PC-3 (cell line): ENCODE results near the gene ABCA2. TPM values are rescaled to one million over a fixed set of nuclear protein-coding genes. Genes with fewer than 3 reads are reported as not detected.

Source experiments
- ATAC-seq: fragments of 200-7000 bp; cut with Tn5 transposase; 2 replicates; pipeline ENCODE4 v1.9.1; 2020; ENCODE audit warnings: mild to moderate bottlenecking, moderate library complexity
- BruUV-seq: library from RNA; stranded (reverse); fragments of 400-500 nt; replicated peaks from 2 replicates; lab custom pipeline; 2021; lab: Mats Ljungman, UMichigan
- CTCF ChIA-PET: fragments of 300-600 bp; sonication (Branson Sonifier 250); formaldehyde crosslinking; loops from one replicate; lab custom pipeline; 2022; ENCODE audit warnings: antibody characterized with exemption; lab: Charles Lee
- POLR2A ChIA-PET: fragments of 300-600 bp; sonication (Branson Sonifier 250); formaldehyde crosslinking; loops from one replicate; lab custom pipeline; 2022; ENCODE audit warnings: antibody characterized with exemption; ENCODE audit not compliant: unreplicated experiment; lab: Charles Lee
- DNase-seq: peaks from one replicate; pipeline ENCODE4 v3.0.0-alpha.2; 2015
- H2AFZ ChIP-seq: fragments of 300-600 bp; sonication (generic); 2 replicates; pipeline ENCODE4 v1.6.0; 2016; ENCODE audit warnings: antibody characterized with exemption, low read length
- H3F3A ChIP-seq: fragments of 300-600 bp; sonication (generic); one replicate; pipeline ENCODE4 v1.6.0; 2017; ENCODE audit warnings: antibody characterized with exemption, low read length, control low read depth, mild to moderate bottlenecking; ENCODE audit not compliant: unreplicated experiment
- H3K27ac ChIP-seq: fragments of 300-600 bp; sonication (generic); 2 replicates; pipeline ENCODE4 v1.5.1; 2016; ENCODE audit warnings: mild to moderate bottlenecking, low read length
- H3K27me3 ChIP-seq: fragments of 300-600 bp; sonication (generic); 2 replicates; pipeline ENCODE4 v1.6.1; 2016; ENCODE audit warnings: low read length, mixed read lengths
- H3K36me3 ChIP-seq: fragments of 300-600 bp; sonication (generic); 2 replicates; pipeline ENCODE4 v1.6.1; 2016; ENCODE audit warnings: low read depth, mixed run types, low read length, mixed read lengths
- H3K4me1 ChIP-seq: fragments of 300-600 bp; sonication (generic); 2 replicates; pipeline ENCODE4 v1.5.1; 2016; ENCODE audit warnings: low read length; ENCODE audit not compliant: insufficient read depth
- H3K4me2 ChIP-seq: fragments of 300-600 bp; sonication (generic); 2 replicates; pipeline ENCODE4 v1.6.0; 2016; ENCODE audit warnings: low read length
- H3K4me3 ChIP-seq: fragments of 300-600 bp; sonication (generic); 2 replicates; pipeline ENCODE4 v1.5.1; 2016; ENCODE audit warnings: mild to moderate bottlenecking, low read length, mixed read lengths
- H3K79me2 ChIP-seq: fragments of 300-600 bp; sonication (generic); 2 replicates; pipeline ENCODE4 v1.6.1; 2017; ENCODE audit warnings: low read length, mixed read lengths
- H3K9ac ChIP-seq: fragments of 300-600 bp; sonication (generic); 2 replicates; pipeline ENCODE4 v1.6.0; 2016; ENCODE audit warnings: mild to moderate bottlenecking, low read length
- H3K9me2 ChIP-seq: fragments of 300-600 bp; sonication (generic); replicated peaks from 2 replicates; pipeline ENCODE4 v1.6.1; 2016; ENCODE audit warnings: mixed run types, low read length, mixed read lengths
- H3K9me3 ChIP-seq: fragments of 300-600 bp; sonication (generic); 2 replicates; pipeline ENCODE4 v1.6.1; 2016; ENCODE audit warnings: low read length, mixed read lengths
- H4K20me1 ChIP-seq: fragments of 300-600 bp; sonication (generic); 2 replicates; pipeline ENCODE4 v1.6.1; 2016; ENCODE audit warnings: low read length, mixed read lengths
- EZH2 ChIP-seq: fragments of 300-600 bp; sonication (generic); IDR thresholded peaks from one replicate; pipeline ENCODE4 v1.6.1; 2017; ENCODE audit warnings: antibody characterized with exemption, mild to moderate bottlenecking, low read length; ENCODE audit not compliant: unreplicated experiment
- EZH2phosphoT487 ChIP-seq: fragments of 300-600 bp; sonication (generic); IDR thresholded peaks from 2 replicates; pipeline ENCODE4 v1.6.1; 2018; ENCODE audit warnings: mild to moderate bottlenecking, antibody characterized with exemption, low read length, borderline replicate concordance
- intact Hi-C: fragments of 100-400 bp; cut with micrococcal nuclease; formaldehyde crosslinking; loops from 2 replicates; pipeline ENCODE4 v1.9.0; 2023
- total RNA-seq: library from RNA; depleted of rRNA; stranded (reverse); fragments of >200 nt; gene quantifications from 2 replicates; pipeline ENCODE4 v1.2.3, GENCODE V29; 2014
- TF ChIP-seq, protein P1 (sequence below): fragments of 300-600 bp; sonication (generic); conservative IDR thresholded peaks from 2 replicates; pipeline ENCODE4 v1.5.1; 2017; ENCODE audit warnings: antibody characterized with exemption, low read depth, mild to moderate bottlenecking, low read length

ABCA2 gene
- total RNA-seq, 1 experiment from 2014 or later: 31.5 TPM

DNA sequence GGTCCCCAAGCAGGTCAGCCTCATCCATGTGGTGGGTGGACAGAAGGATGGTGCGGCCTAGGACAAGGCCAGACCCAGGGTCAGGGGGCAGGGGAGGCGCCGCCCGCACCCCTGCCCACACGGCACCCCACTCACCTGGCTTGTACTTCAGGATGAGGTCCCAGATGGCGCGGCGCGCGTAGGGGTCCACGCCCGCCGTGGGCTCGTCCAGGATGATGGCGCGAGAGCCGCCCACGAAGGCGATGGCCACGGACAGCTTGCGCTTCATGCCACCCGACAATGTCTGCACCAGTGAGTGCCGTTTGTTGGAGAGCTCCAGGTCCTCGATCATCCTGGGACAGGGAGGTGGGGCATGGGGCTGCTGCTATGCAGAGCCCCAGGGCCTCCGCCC, 12.5 kb downstream of the ABCA2 start:
- no peaks in the 10 kb centered on the region for H3K9me2 ChIP-seq
- TF ChIP-seq, protein P1, sequence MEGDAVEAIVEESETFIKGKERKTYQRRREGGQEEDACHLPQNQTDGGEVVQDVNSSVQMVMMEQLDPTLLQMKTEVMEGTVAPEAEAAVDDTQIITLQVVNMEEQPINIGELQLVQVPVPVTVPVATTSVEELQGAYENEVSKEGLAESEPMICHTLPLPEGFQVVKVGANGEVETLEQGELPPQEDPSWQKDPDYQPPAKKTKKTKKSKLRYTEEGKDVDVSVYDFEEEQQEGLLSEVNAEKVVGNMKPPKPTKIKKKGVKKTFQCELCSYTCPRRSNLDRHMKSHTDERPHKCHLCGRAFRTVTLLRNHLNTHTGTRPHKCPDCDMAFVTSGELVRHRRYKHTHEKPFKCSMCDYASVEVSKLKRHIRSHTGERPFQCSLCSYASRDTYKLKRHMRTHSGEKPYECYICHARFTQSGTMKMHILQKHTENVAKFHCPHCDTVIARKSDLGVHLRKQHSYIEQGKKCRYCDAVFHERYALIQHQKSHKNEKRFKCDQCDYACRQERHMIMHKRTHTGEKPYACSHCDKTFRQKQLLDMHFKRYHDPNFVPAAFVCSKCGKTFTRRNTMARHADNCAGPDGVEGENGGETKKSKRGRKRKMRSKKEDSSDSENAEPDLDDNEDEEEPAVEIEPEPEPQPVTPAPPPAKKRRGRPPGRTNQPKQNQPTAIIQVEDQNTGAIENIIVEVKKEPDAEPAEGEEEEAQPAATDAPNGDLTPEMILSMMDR: no peak
- DNase-seq (no peak), ATAC-seq (no peak)
- H3K4me2 ChIP-seq: no peak overlapping the region
- no peaks in the 10 kb centered on the region for H3K79me2 ChIP-seq
- no peak overlapping the region for H2AFZ ChIP-seq
- intact Hi-C loops: no loop called here
- no peaks in the 10 kb centered on the region for H3K9me3 ChIP-seq
- no peaks in the 10 kb centered on the region for H3K36me3 ChIP-seq
- H3K4me1 ChIP-seq: no peaks in the 10 kb centered on the region
- no peaks in the 10 kb centered on the region for H3K27me3 ChIP-seq
- POLR2A ChIA-PET: no interaction called here
- no peak overlapping the region for H3K9ac ChIP-seq
- CTCF ChIA-PET: no interaction called here
- H4K20me1 ChIP-seq: no peaks in the 10 kb centered on the region
- TSS peak; percentile 20 for BruUV-seq
- no peak overlapping the region for H3K27ac ChIP-seq
- no peak overlapping the region for H3K4me3 ChIP-seq
- H3F3A ChIP-seq: no peaks in the 10 kb centered on the region

DNA sequence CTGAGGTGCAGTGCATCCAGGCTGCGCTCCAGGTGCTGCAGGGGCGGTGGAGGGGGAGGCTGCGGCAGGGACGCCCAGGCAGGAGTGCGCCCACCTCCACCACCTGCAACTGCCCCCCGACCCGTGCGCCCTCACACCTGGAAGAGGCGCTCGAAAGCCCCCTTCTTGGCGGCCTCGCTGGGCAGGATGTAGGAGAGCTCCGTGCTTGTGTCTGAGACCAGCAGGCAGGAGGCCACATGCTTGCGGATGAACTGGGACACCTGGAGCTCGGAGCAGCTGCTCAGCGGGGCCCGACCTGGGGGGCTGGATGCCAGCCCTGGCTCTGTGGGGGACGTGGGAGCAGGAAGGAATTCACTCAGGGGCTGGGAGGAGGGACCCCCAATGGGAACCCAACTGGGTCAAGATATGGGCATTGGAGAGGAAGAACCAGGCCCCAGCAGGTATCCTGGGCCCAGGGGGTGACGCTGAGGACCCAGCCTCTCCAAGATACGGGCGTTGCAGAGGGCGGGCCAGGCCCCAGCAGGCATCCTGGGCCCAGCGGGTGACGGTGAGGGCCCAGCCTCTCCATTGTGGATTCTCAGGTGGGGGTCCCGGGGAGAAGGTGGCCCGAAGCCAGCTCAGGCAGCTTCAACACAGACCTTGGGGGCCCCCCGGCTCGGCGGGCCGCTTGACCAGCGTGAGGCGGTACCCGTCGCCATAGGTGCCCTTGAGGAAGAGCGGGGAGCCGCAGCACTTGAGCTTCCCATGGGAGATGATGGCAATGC, 13.1 kb downstream of the ABCA2 start:
- Histone ChIP-seq H3K4me3 (no peak overlapping the region), H3K27me3 (no peaks in the 10 kb centered on the region), H3K36me3 (no peaks in the 10 kb centered on the region), H3K9ac (no peak overlapping the region), H3K9me2 (no peaks in the 10 kb centered on the region), H3K4me1 (no peaks in the 10 kb centered on the region), H3K9me3 (no peaks in the 10 kb centered on the region), H3F3A (no peaks in the 10 kb centered on the region), H4K20me1 (no peaks in the 10 kb centered on the region), H3K27ac (no peak overlapping the region), H3K4me2 (no peak overlapping the region), H3K79me2 (no peaks in the 10 kb centered on the region), H2AFZ (no peak overlapping the region)
- intact Hi-C loops: no loop called here
- ATAC-seq: no peak
- ChIA-PET CTCF (no interaction called here), POLR2A (no interaction called here)
- TF ChIP-seq EZH2 (no peak), EZH2phosphoT487 (no peak)
- TF ChIP-seq, protein P1: no peak
- no peak for DNase-seq
- BruUV-seq: no TSS peak

DNA sequence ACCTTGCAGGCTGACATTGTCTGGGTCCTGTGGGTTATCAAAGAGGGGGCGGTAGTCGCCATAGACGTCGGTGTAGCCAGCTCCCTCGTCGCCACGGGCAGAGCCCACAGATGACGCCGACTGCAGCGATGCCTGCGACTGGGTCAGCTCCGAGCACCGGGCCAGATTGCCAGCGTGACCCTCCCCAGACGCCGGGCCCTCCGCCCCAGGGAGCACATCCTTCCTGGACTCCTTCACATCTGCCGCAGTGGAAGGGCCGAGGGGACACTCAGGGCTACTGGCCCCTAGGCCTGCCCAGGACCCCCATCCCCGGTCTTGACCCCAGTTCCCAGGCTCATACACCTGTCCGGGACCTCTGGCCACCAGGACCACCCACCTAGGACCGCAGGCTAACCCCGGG, 13.9 kb downstream of the ABCA2 start:
- ChIA-PET CTCF (no interaction called here), POLR2A (no interaction called here)
- Histone ChIP-seq H3K9me2 (no peaks in the 10 kb centered on the region), H3F3A (no peaks in the 10 kb centered on the region), H2AFZ (no peak overlapping the region), H3K4me3 (no peak overlapping the region), H3K79me2 (no peaks in the 10 kb centered on the region), H3K4me1 (no peaks in the 10 kb centered on the region), H3K9ac (no peak overlapping the region), H3K36me3 (no peaks in the 10 kb centered on the region), H3K4me2 (no peak overlapping the region), H3K27me3 (no peaks in the 10 kb centered on the region), H4K20me1 (no peaks in the 10 kb centered on the region), H3K27ac (no peak overlapping the region), H3K9me3 (no peaks in the 10 kb centered on the region)
- DNase-seq (no peak), ATAC-seq (no peak)
- TF ChIP-seq EZH2phosphoT487: no peak
- TF ChIP-seq, protein P1: no peak
- no peak for TF ChIP-seq EZH2
- no TSS peak for BruUV-seq
- intact Hi-C loops: no loop called here
